ENCODE results near the gene MAGEB1. TPM values are rescaled to one million over a fixed set of nuclear protein-coding genes. Genes with fewer than 3 reads are reported as not detected.

The MAGEB1 gene
- total and polyA plus RNA-seq, 2 of the 13 experiments (the other 11 are each of a cell fraction or from before 2014, with no cell fraction given): not detected

DNA sequence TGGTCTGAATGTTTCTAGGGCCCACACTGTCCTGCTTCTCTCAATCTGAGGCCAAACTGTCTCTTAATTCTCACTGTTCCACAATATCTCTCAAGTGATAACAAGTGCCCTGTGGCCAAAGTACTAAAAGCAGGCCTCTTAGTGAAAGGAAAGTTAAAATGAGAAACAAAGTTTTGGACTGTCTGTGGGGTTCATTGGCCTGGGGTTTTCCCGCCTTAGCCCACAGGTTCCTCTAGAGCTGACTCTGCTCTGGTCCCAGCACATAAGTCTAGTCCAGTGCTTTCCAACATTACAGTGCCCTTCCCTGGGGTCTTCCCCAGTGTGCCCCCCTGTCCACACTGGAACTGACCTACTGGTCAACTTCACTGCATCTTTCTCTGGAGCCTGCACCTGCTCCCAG lies 6.3 kb downstream of the MAGEB1 start:
- Histone ChIP-seq H3K4me2 (ENCODE audit: low read depth, low read length) (no peak overlapping the region), H3K27me3 (ENCODE audit: control insufficient read depth in 1 of 2, insufficient read depth in 2 of 2, low read length in 2 of 2) (no peaks in the 10 kb centered on the region), H3K36me3 (replicated peaks in 1 of 2; ENCODE audit: control insufficient read depth in 1 of 2, insufficient read depth in 2 of 2, low read length in 2 of 2) (no peaks in the 10 kb centered on the region), H3K79me2 (ENCODE audit: insufficient read depth, low read length) (no peaks in the 10 kb centered on the region), H4K20me1 (ENCODE audit: insufficient read depth, low read length) (no peaks in the 10 kb centered on the region), H3K27ac (ENCODE audit: extremely low read length, insufficient read depth, low read length) (no peak overlapping the region), H3K4me1 (ENCODE audit: insufficient read depth, low read length) (no peaks in the 10 kb centered on the region), H3K9me3 (ENCODE audit: low read length) (no peaks in the 10 kb centered on the region), H3K9ac (ENCODE audit: insufficient read depth, low read depth, low read length) (no peak overlapping the region), H3K4me3 (replicated peaks in 1 of 3; ENCODE audit: insufficient read depth in 1 of 3, low read depth in 2 of 3, low read length in 3 of 3) (no peak overlapping the region), H2AFZ (ENCODE audit: low read length) (no peak overlapping the region)
- in situ Hi-C loops (cut with HindIII; ENCODE audit: extremely low pct_ligation_motif_present, low pct_unique_long_range_greater_than_20kb) (no loop called here), intact Hi-C loops (cut with micrococcal nuclease; ENCODE audit: unreplicated experiment) (no loop called here)
- FAIRE-seq (no peak), ATAC-seq (no peak), DNase-seq (ENCODE audit: low spot score) (no peak)
- no CpG with 5 or more reads among the region's 1 CpG for WGBS (ENCODE audit: low lambda C conversion rate)
- BruUV-seq (replicated peaks): no TSS peak
- CTCF ChIA-PET (ENCODE audit: low intra/inter-chr PET ratio, low total read pairs): no interaction called here
- POLR2A ChIA-PET: no interaction called here
- TF ChIP-seq TBP (CRISPR knock-in tag; IDR thresholded peaks at IDR 0.05): no peak
- TF ChIP-seq, protein P1, sequence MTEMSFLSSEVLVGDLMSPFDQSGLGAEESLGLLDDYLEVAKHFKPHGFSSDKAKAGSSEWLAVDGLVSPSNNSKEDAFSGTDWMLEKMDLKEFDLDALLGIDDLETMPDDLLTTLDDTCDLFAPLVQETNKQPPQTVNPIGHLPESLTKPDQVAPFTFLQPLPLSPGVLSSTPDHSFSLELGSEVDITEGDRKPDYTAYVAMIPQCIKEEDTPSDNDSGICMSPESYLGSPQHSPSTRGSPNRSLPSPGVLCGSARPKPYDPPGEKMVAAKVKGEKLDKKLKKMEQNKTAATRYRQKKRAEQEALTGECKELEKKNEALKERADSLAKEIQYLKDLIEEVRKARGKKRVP (CRISPR knock-in tag; IDR thresholded peaks at IDR 0.05): no peak
- no peak for TF ChIP-seq NFIC (IDR thresholded peaks at IDR 0.05; ENCODE audit: low read length)
- TF ChIP-seq, protein P2, sequence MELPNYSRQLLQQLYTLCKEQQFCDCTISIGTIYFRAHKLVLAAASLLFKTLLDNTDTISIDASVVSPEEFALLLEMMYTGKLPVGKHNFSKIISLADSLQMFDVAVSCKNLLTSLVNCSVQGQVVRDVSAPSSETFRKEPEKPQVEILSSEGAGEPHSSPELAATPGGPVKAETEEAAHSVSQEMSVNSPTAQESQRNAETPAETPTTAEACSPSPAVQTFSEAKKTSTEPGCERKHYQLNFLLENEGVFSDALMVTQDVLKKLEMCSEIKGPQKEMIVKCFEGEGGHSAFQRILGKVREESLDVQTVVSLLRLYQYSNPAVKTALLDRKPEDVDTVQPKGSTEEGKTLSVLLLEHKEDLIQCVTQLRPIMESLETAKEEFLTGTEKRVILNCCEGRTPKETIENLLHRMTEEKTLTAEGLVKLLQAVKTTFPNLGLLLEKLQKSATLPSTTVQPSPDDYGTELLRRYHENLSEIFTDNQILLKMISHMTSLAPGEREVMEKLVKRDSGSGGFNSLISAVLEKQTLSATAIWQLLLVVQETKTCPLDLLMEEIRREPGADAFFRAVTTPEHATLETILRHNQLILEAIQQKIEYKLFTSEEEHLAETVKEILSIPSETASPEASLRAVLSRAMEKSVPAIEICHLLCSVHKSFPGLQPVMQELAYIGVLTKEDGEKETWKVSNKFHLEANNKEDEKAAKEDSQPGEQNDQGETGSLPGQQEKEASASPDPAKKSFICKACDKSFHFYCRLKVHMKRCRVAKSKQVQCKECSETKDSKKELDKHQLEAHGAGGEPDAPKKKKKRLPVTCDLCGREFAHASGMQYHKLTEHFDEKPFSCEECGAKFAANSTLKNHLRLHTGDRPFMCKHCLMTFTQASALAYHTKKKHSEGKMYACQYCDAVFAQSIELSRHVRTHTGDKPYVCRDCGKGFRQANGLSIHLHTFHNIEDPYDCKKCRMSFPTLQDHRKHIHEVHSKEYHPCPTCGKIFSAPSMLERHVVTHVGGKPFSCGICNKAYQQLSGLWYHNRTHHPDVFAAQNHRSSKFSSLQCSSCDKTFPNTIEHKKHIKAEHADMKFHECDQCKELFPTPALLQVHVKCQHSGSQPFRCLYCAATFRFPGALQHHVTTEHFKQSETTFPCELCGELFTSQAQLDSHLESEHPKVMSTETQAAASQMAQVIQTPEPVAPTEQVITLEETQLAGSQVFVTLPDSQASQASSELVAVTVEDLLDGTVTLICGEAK (IDR thresholded peaks at IDR 0.05): no peak
- TF ChIP-seq, protein P2 (CRISPR knock-in tag; IDR thresholded peaks at IDR 0.05): no peak
- no peak for TF ChIP-seq NFKB2 (CRISPR knock-in tag; IDR thresholded peaks at IDR 0.05; ENCODE audit: borderline replicate concordance)
- TF ChIP-seq ATM (IDR thresholded peaks at IDR 0.05; ENCODE audit: borderline replicate concordance): no peak
- no peak for TF ChIP-seq FOXM1 (CRISPR knock-in tag; IDR thresholded peaks at IDR 0.05)
- no peak for TF ChIP-seq ZNF737 (CRISPR knock-in tag; IDR thresholded peaks at IDR 0.05; ENCODE audit: borderline replicate concordance)
- TF ChIP-seq SIN3B (IDR thresholded peaks at IDR 0.05; ENCODE audit: low read length): no peak
- no peak for TF ChIP-seq ZNF746 (CRISPR knock-in tag; IDR thresholded peaks at IDR 0.05)
- no peak for TF ChIP-seq POLR2AphosphoS5 (IDR thresholded peaks at IDR 0.05; ENCODE audit: low read depth, low read length)
- TF ChIP-seq, protein P3, sequence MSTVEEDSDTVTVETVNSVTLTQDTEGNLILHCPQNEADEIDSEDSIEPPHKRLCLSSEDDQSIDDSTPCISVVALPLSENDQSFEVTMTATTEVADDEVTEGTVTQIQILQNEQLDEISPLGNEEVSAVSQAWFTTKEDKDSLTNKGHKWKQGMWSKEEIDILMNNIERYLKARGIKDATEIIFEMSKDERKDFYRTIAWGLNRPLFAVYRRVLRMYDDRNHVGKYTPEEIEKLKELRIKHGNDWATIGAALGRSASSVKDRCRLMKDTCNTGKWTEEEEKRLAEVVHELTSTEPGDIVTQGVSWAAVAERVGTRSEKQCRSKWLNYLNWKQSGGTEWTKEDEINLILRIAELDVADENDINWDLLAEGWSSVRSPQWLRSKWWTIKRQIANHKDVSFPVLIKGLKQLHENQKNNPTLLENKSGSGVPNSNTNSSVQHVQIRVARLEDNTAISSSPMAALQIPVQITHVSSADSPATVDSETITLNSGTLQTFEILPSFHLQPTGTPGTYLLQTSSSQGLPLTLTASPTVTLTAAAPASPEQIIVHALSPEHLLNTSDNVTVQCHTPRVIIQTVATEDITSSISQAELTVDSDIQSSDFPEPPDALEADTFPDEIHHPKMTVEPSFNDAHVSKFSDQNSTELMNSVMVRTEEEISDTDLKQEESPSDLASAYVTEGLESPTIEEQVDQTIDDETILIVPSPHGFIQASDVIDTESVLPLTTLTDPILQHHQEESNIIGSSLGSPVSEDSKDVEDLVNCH (CRISPR knock-in tag; IDR thresholded peaks at IDR 0.05): no peak
- TF ChIP-seq ONECUT2 (CRISPR knock-in tag; IDR thresholded peaks at IDR 0.05): no peak
- TF ChIP-seq SAP130 (CRISPR knock-in tag; IDR thresholded peaks at IDR 0.05; ENCODE audit: low read depth): no peak
